Neural cell (in vitro differentiated cells): ENCODE data around the gene RASL11B. TPM values are rescaled to one million over a fixed set of nuclear protein-coding genes. Genes with fewer than 3 reads are reported as not detected.
"Not testable (repeated sequence)": the region's sequence is repeated elsewhere in the genome, so short reads cannot be mapped to it uniquely, and the experiment has no call there.

Experiments
- H2AFZ ChIP-seq: fragments of 200-600, 300-800 bp; sonication (generic), shearing (Covaris generic); 2 replicates; pipeline ENCODE4 v1.6.0; 2014; ENCODE audit warnings: low read depth, mild to moderate bottlenecking, antibody characterized with exemption, low read length, moderate library complexity
- H3F3A ChIP-seq: fragments of 200-600 bp; shearing (Covaris generic); 2 replicates; pipeline ENCODE4 v1.6.1; 2016; ENCODE audit warnings: mild to moderate bottlenecking, moderate library complexity, mixed read lengths, antibody characterized with exemption, low read length; ENCODE audit not compliant: insufficient read depth, poor library complexity, severe bottlenecking
- H3K27ac ChIP-seq: fragments of 200-600, 300-800 bp; sonication (generic), shearing (Covaris generic); 2 replicates; pipeline ENCODE4 v1.5.1; 2014; ENCODE audit warnings: mild to moderate bottlenecking, low read length, moderate library complexity
- H3K27me3 ChIP-seq: fragments of 300-800, 200-600 bp; sonication (generic), shearing (Covaris generic); 2 replicates; pipeline ENCODE4 v1.6.0; 2014; ENCODE audit warnings: mild to moderate bottlenecking, low read depth, low read length, moderate library complexity; ENCODE audit not compliant: insufficient read depth
- H3K36me3 ChIP-seq: fragments of 300-800, 200-600 bp; sonication (generic), shearing (Covaris generic); 2 replicates; pipeline ENCODE4 v1.5.1; 2014; ENCODE audit warnings: mild to moderate bottlenecking, antibody characterized with exemption, low read length, moderate library complexity; ENCODE audit not compliant: insufficient read depth
- H3K4me2 ChIP-seq: fragments of 300-800, 200-600 bp; sonication (generic), shearing (Covaris generic); 2 replicates; pipeline ENCODE4 v1.6.0; 2014; ENCODE audit warnings: mild to moderate bottlenecking, low read length
- H3K4me3 ChIP-seq: fragments of 300-800, 200-600 bp; sonication (generic), shearing (Covaris generic); 2 replicates; pipeline ENCODE4 v1.5.1; 2014; ENCODE audit warnings: mild to moderate bottlenecking, low read length, moderate library complexity
- H3K79me2 ChIP-seq: fragments of 200-600 bp; shearing (Covaris generic); replicated peaks from 2 replicates; pipeline ENCODE4 v1.6.0; 2014; ENCODE audit warnings: mild to moderate bottlenecking, low read length, moderate library complexity; ENCODE audit not compliant: insufficient read depth
- H3K9ac ChIP-seq: fragments of 300-800, 200-600 bp; sonication (generic), shearing (Covaris generic); 2 replicates; pipeline ENCODE4 v1.6.1; 2016; ENCODE audit warnings: mild to moderate bottlenecking, low read length, mixed read lengths
- H3K9me2 ChIP-seq: fragments of 200-600 bp; shearing (Covaris generic); 2 replicates; pipeline ENCODE4 v1.6.1; 2016; ENCODE audit warnings: mild to moderate bottlenecking, low read length, mixed read lengths; ENCODE audit not compliant: insufficient read depth
- H3K9me3 ChIP-seq: fragments of 200-600, 300-800 bp; sonication (generic), shearing (Covaris generic); 2 replicates; pipeline ENCODE4 v1.6.1; 2016; ENCODE audit warnings: mild to moderate bottlenecking, mixed run types, low read length, moderate library complexity, mixed read lengths
- H4K20me1 ChIP-seq: fragments of 200-600 bp; shearing (Covaris generic); 2 replicates; pipeline ENCODE4 v1.6.1; 2016; ENCODE audit warnings: mild to moderate bottlenecking, mixed run types; ENCODE audit not compliant: insufficient read depth
- EP300 ChIP-seq: fragments of 450-650 bp; conservative IDR thresholded peaks from 2 replicates; pipeline ENCODE4 v1.6.1; 2014; ENCODE audit warnings: antibody characterized with exemption, mild to moderate bottlenecking, moderate library complexity; ENCODE audit not compliant: poor library complexity, severe bottlenecking
- EZH2 ChIP-seq: fragments of 200-600, 300-800 bp; shearing (Covaris generic), sonication (generic); IDR thresholded peaks from 2 replicates; pipeline ENCODE4 v1.6.1; 2014; ENCODE audit warnings: antibody characterized with exemption, low read length, borderline replicate concordance, mild to moderate bottlenecking; ENCODE audit not compliant: insufficient read depth, poor library complexity, severe bottlenecking
- MXI1 ChIP-seq: fragments of 450-650 bp; conservative IDR thresholded peaks from 2 replicates; pipeline ENCODE4 v1.6.1; 2014; ENCODE audit warnings: antibody characterized with exemption, mild to moderate bottlenecking; ENCODE audit not compliant: poor library complexity, severe bottlenecking
- POLR2AphosphoS5 ChIP-seq: IDR thresholded peaks from 2 replicates; pipeline ENCODE4 v1.6.1; 2012
- RAD21 ChIP-seq: fragments of 450-650 bp; conservative IDR thresholded peaks from 2 replicates; pipeline ENCODE4 v1.6.1; 2014; ENCODE audit warnings: antibody characterized with exemption, mild to moderate bottlenecking, moderate library complexity
- SMC3 ChIP-seq: fragments of 450-650 bp; conservative IDR thresholded peaks from 2 replicates; pipeline ENCODE4 v1.6.1; 2014; ENCODE audit warnings: antibody characterized with exemption, mild to moderate bottlenecking, moderate library complexity; ENCODE audit not compliant: poor library complexity
- TAF1 ChIP-seq: IDR thresholded peaks from 2 replicates; pipeline ENCODE4 v1.6.1; 2012; ENCODE audit warnings: low read depth
- polyA plus RNA-seq: library from polyadenylated mRNA; depleted of rRNA; stranded (reverse); fragments of >200 nt; gene quantifications from 2 replicates; pipeline ENCODE4 v1.2.3, GENCODE V29; 2014
- TF ChIP-seq, protein P1 (sequence below): IDR thresholded peaks from 2 replicates; pipeline ENCODE4 v1.6.1; 2012; ENCODE audit warnings: borderline replicate concordance
- TF ChIP-seq, protein P2 (sequence below): fragments of 450-650 bp; IDR thresholded peaks from 2 replicates; pipeline ENCODE4 v1.5.1; 2014; ENCODE audit warnings: antibody characterized with exemption, mild to moderate bottlenecking, moderate library complexity; ENCODE audit not compliant: poor library complexity, severe bottlenecking

RASL11B gene
- polyA plus RNA-seq, 1 donor from 2014 or later: 2.1 TPM

DNA sequence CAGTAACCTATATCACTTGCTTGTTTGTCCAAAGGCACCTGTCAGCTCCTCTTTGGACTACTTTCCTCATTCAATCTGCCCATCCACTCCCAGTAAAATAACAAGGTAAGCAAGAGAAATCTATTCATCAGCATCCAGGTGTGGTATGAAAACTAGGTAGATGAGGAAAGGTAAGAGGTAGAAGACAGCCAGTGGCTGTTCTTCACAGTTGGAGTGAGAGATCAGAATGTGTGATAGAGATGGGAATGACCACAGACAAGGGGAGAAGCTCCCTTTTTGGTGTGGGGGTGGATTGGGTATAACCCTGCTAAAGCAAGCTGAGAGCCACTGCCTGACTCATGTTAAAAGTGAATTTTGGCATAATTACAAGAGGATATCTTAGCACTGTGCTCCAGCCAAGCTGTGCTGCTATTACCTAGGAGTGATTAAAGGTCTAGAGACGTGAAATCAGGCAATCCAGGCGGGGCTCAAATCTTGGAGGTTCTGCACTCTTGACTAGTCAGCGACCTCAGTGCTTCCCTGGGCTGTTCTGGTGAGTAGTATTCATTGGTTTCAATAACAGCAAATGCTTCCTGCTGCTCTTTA is 28.1 kb upstream of the RASL11B start:
- Histone ChIP-seq H3K9me3 (no peaks in the 10 kb centered on the region), H3K4me3 (no peak overlapping the region), H3K27me3 (no peaks in the 10 kb centered on the region), H3K9me2 (no peaks in the 10 kb centered on the region), H3K27ac (no peak overlapping the region), H3K79me2 (no peaks in the 10 kb centered on the region), H4K20me1 (no peaks in the 10 kb centered on the region), H3K4me2 (no peak overlapping the region), H3K9ac (no peak overlapping the region), H2AFZ (no peak overlapping the region), H3F3A (no peaks in the 10 kb centered on the region), H3K36me3 (no peaks in the 10 kb centered on the region)
- no peak for TF ChIP-seq SMC3
- TF ChIP-seq, protein P1, sequence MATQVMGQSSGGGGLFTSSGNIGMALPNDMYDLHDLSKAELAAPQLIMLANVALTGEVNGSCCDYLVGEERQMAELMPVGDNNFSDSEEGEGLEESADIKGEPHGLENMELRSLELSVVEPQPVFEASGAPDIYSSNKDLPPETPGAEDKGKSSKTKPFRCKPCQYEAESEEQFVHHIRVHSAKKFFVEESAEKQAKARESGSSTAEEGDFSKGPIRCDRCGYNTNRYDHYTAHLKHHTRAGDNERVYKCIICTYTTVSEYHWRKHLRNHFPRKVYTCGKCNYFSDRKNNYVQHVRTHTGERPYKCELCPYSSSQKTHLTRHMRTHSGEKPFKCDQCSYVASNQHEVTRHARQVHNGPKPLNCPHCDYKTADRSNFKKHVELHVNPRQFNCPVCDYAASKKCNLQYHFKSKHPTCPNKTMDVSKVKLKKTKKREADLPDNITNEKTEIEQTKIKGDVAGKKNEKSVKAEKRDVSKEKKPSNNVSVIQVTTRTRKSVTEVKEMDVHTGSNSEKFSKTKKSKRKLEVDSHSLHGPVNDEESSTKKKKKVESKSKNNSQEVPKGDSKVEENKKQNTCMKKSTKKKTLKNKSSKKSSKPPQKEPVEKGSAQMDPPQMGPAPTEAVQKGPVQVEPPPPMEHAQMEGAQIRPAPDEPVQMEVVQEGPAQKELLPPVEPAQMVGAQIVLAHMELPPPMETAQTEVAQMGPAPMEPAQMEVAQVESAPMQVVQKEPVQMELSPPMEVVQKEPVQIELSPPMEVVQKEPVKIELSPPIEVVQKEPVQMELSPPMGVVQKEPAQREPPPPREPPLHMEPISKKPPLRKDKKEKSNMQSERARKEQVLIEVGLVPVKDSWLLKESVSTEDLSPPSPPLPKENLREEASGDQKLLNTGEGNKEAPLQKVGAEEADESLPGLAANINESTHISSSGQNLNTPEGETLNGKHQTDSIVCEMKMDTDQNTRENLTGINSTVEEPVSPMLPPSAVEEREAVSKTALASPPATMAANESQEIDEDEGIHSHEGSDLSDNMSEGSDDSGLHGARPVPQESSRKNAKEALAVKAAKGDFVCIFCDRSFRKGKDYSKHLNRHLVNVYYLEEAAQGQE: no peak
- TF ChIP-seq, protein P2, sequence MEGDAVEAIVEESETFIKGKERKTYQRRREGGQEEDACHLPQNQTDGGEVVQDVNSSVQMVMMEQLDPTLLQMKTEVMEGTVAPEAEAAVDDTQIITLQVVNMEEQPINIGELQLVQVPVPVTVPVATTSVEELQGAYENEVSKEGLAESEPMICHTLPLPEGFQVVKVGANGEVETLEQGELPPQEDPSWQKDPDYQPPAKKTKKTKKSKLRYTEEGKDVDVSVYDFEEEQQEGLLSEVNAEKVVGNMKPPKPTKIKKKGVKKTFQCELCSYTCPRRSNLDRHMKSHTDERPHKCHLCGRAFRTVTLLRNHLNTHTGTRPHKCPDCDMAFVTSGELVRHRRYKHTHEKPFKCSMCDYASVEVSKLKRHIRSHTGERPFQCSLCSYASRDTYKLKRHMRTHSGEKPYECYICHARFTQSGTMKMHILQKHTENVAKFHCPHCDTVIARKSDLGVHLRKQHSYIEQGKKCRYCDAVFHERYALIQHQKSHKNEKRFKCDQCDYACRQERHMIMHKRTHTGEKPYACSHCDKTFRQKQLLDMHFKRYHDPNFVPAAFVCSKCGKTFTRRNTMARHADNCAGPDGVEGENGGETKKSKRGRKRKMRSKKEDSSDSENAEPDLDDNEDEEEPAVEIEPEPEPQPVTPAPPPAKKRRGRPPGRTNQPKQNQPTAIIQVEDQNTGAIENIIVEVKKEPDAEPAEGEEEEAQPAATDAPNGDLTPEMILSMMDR: no peak
- no peak for TF ChIP-seq RAD21
- no peak for TF ChIP-seq TAF1
- no peak for TF ChIP-seq POLR2AphosphoS5
- TF ChIP-seq EZH2: no peak
- TF ChIP-seq EP300: no peak
- no peak for TF ChIP-seq MXI1

DNA sequence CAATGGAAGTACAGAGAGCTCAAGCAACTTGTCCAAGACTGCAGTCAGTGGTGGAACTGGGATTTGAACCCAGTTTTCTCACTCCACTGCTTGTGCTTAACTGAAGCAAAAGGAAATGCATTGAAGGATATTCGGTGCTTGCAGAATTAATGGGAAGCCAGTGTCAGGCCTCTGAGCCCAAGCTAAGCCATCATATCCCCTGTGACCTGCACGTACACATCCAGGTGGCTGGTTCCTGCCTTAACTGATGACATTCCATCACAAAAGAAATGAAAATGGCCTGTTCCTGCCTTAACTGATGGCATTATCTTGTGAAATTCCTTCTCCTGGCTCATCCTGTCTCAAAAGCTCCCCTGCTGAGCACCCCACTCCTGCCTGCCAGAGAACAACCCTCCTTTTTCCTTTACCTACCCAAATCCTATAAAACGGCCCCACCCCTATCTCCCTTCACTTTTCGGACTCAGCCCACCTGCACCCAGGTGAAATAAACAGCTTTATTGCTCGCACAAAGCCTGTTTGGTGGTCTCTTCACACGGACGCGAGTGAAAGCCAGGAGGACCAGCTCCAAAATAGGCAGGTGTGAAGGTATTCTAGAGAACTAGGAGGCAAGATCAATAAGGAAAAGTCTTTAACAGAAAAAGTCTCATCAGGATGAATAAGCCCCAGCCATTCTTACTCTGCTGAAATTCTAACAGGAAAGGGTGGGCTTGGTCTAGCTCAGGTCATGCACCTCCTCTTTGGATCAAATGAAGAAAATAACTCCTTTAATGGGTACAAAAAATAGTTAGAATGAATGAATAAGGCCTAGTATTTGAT is 27.3 kb upstream of the RASL11B start:
- H3K27ac ChIP-seq, H4K20me1 ChIP-seq, H3K9ac ChIP-seq, H3K36me3 ChIP-seq, H3K4me2 ChIP-seq, H3K27me3 ChIP-seq, H3K9me2 ChIP-seq, H3F3A ChIP-seq, H3K4me3 ChIP-seq, H2AFZ ChIP-seq, H3K9me3 ChIP-seq, H3K79me2 ChIP-seq: not testable (repeated sequence)
